ENCODE results near the gene KIF26B. TPM values are rescaled to one million over a fixed set of nuclear protein-coding genes. Genes with fewer than 3 reads are reported as not detected.

The KIF26B gene
- total RNA-seq, 1 experiment from 2014 or later, result 1.2 TPM

GRCh38 chr1:245448531-245448930 is 293.7 kb downstream of the KIF26B start (continued):
- TF ChIP-seq STAT6 (CRISPR knock-in tag; conservative IDR thresholded peaks at IDR 0.05; ENCODE audit: low read depth) (no peak), ZBTB21 (CRISPR knock-in tag; IDR thresholded peaks at IDR 0.05; ENCODE audit: borderline replicate concordance) (no peak), MYBL2 (CRISPR knock-in tag; IDR thresholded peaks at IDR 0.05) (no peak), KAT7 (CRISPR knock-in tag; IDR thresholded peaks at IDR 0.05; ENCODE audit: borderline replicate concordance) (no peak), HMGXB4 (CRISPR knock-in tag; IDR thresholded peaks at IDR 0.05) (no peak)

GRCh38 chr1:245448975-245449431 is 294.2 kb downstream of the KIF26B start:
- H3K9me3 Mint-ChIP-seq, result peaks cover 24% of the 10 kb centered on the region
- no peak overlapping the region for H3K4me3 Mint-ChIP-seq
- peak overlapping the region; percentile 7; the same call in 1 of the 2 replicates for H3K27ac Mint-ChIP-seq
- no peak for TF ChIP-seq ZNF263 (CRISPR knock-in tag; IDR thresholded peaks at IDR 0.05; ENCODE audit: low read depth)
- no peak for TF ChIP-seq NFE2L1 (CRISPR knock-in tag; IDR thresholded peaks at IDR 0.05)
- TF ChIP-seq KAT7 (CRISPR knock-in tag; IDR thresholded peaks at IDR 0.05; ENCODE audit: borderline replicate concordance), result no peak
- TF ChIP-seq ZNF423 (CRISPR knock-in tag; IDR thresholded peaks at IDR 0.05), result no peak
- no peak for TF ChIP-seq ZNF121 (CRISPR knock-in tag; IDR thresholded peaks at IDR 0.05)
- TF ChIP-seq ZNF317 (CRISPR knock-in tag; IDR thresholded peaks at IDR 0.05; ENCODE audit: borderline replicate concordance, low read depth), result no peak
- no peak for TF ChIP-seq CDX4 (CRISPR knock-in tag; IDR thresholded peaks at IDR 0.05; ENCODE audit: borderline replicate concordance)
- TF ChIP-seq SMAD4 (CRISPR knock-in tag; IDR thresholded peaks at IDR 0.05), result no peak
- no peak for TF ChIP-seq ATF1 (CRISPR knock-in tag; IDR thresholded peaks at IDR 0.05)
- ChIA-PET POLR2A (no interaction called here), CTCF (no interaction called here)
- no peaks in the 10 kb centered on the region for H3K27me3 Mint-ChIP-seq (ENCODE audit: low read depth)
- DNase-seq (ENCODE audit: low spot score) (no peak), ATAC-seq (no peak)
- H3K4me1 Mint-ChIP-seq, result peaks cover 19% of the 10 kb centered on the region
- no peaks in the 10 kb centered on the region for H3K36me3 Mint-ChIP-seq

GRCh38 chr1:245453541-245453940 is 298.8 kb downstream of the KIF26B start:
- Mint-ChIP-seq H3K27ac (no peak overlapping the region), H3K4me1 (peaks cover 29% of the 10 kb centered on the region), H3K36me3 (no peaks in the 10 kb centered on the region), H3K9me3 (peaks cover 8% of the 10 kb centered on the region; the same call in 1 of the 2 replicates), H3K4me3 (no peak overlapping the region), H3K27me3 (ENCODE audit: low read depth) (no peaks in the 10 kb centered on the region)
- no peak for TF ChIP-seq IRF2 (CRISPR knock-in tag; IDR thresholded peaks at IDR 0.05; ENCODE audit: borderline replicate concordance, low read depth)
- no peak for TF ChIP-seq CDX4 (CRISPR knock-in tag; IDR thresholded peaks at IDR 0.05; ENCODE audit: borderline replicate concordance)
- TF ChIP-seq SP1 (CRISPR knock-in tag; conservative IDR thresholded peaks at IDR 0.05), result no peak
- TF ChIP-seq CREB1 (CRISPR knock-in tag; IDR thresholded peaks at IDR 0.05), result no peak
- no peak for TF ChIP-seq FOXP1 (CRISPR knock-in tag; IDR thresholded peaks at IDR 0.05; ENCODE audit: borderline replicate concordance)
- no peak for TF ChIP-seq PRDM15 (CRISPR knock-in tag; IDR thresholded peaks at IDR 0.05)
- no peak for ATAC-seq
- CTCF ChIA-PET, result no interaction called here
- no peak for DNase-seq (ENCODE audit: low spot score)
- POLR2A ChIA-PET, result no interaction called here
